HG03135 (cell line): ENCODE data around the gene IL12RB1.

Experiments used
- ATAC-seq: cut with Tn5 transposase; IDR thresholded peaks from one replicate; pipeline ENCODE4 v1.9.1; 2021; ENCODE audit warnings: mild to moderate bottlenecking, moderate library complexity; ENCODE audit not compliant: unreplicated experiment

The IL12RB1 gene

GRCh38 chr19:18013210-18014111, 73.3 kb downstream of the IL12RB1 start:
- ATAC-seq = no peak

GRCh38 chr19:18010149-18010548, 76.6 kb downstream of the IL12RB1 start:
- ATAC-seq = no peak

GRCh38 chr19:18009412-18010066, 77.2 kb downstream of the IL12RB1 start:
- no peak for ATAC-seq
